ENCODE measurements around the gene TADA3. TPM values are rescaled to one million over a fixed set of nuclear protein-coding genes. Genes with fewer than 3 reads are reported as not detected.

The TADA3 gene
- total and polyA plus RNA-seq, 9 of the 15 experiments (the other 6 are each of a cell fraction or from before 2014, with no cell fraction given): 4.1 to 110 (median 74.8) TPM

- TF ChIP-seq ZBTB40 (IDR thresholded peaks at IDR 0.05) (peak; percentile 86), ZBTB40 (CRISPR knock-in tag; IDR thresholded peaks at IDR 0.05) (no peak), SMARCA5 (IDR thresholded peaks at IDR 0.05) (no peak), ZKSCAN1 (IDR thresholded peaks at IDR 0.05; ENCODE audit: low read depth, low read length) (peak; percentile 42), THRAP3 (IDR thresholded peaks at IDR 0.05; ENCODE audit: borderline replicate concordance) (no peak), MAZ (CRISPR knock-in tag; conservative IDR thresholded peaks at IDR 0.05 in 1 of 2, IDR thresholded peaks at IDR 0.05 in 1 of 2) (peak; percentile 66 to 88; a peak in 2 of 4 replicates), ARID1B (IDR thresholded peaks at IDR 0.05) (peak; percentile 54), RCOR1 (IDR thresholded peaks at IDR 0.05; ENCODE audit: borderline replicate concordance in 1 of 2, low read depth in 2 of 2, low read length in 2 of 2) (no peak; a peak in 1 of 4 replicates), RREB1 (CRISPR knock-in tag; IDR thresholded peaks at IDR 0.05) (no peak), SNAPC5 (CRISPR knock-in tag; IDR thresholded peaks at IDR 0.05) (no peak), TCF3 (CRISPR knock-in tag; IDR thresholded peaks at IDR 0.05) (peak; percentile 43; the same call in 1 of the 2 replicates), HDAC8 (tag; IDR thresholded peaks at IDR 0.05) (no peak)
Observed at GRCh38 chr3:9749645-9750555, 42.4 kb downstream of the TADA3 start, which contains the start of gene OGG1 (continued).

All from K562 (cell line).